Tibial artery (tissue), 4 donors: ENCODE data around the gene JADE2.
"Not testable (repeated sequence)": the region's sequence is repeated elsewhere in the genome, so short reads cannot be mapped to it uniquely, and the experiment has no call there.

Experiments
- DNase-seq, 2 donors: peaks; one replicate each; pipeline ENCODE4 v3.0.0-alpha.2; 2019
- H3K27ac ChIP-seq, 2 donors: fragments of 200-600 bp; sonication (generic) in 1 of 2; 1 replicate in 1 of 2; 2 replicates in 1 of 2; pipeline ENCODE4 v1.5.1; 2018 to 2019; ENCODE audit warnings: mild to moderate bottlenecking in 1 of 2
- H3K27me3 ChIP-seq, 2 donors: fragments of 200-600 bp; sonication (generic) in 1 of 2; one replicate each; pipeline versions ENCODE4 v1.5.1 to v1.6.0; 2016 to 2019
- H3K36me3 ChIP-seq, 3 donors: fragments of 200-600 bp; sonication (generic) in 2 of 3; one replicate each; pipeline ENCODE4 v1.5.1; 2016 to 2019; ENCODE audit warnings: mild to moderate bottlenecking in 2 of 3
- H3K4me1 ChIP-seq, 4 donors: fragments of 200-600 bp; sonication (generic) in 2 of 4; 1 replicate in 3 of 4; 2 replicates in 1 of 4; pipeline ENCODE4 v1.5.1; 2016 to 2019
- H3K4me3 ChIP-seq, 2 donors: fragments of 200-600 bp; sonication (generic) in 1 of 2; 1 replicate in 1 of 2; 2 replicates in 1 of 2; pipeline ENCODE4 v1.5.1; 2018 to 2019; ENCODE audit warnings: mild to moderate bottlenecking in 2 of 2
- H3K9me3 ChIP-seq, 3 donors: fragments of 200-600 bp; sonication (generic) in 1 of 3; one replicate each; pipeline ENCODE4 v1.5.1; 2016 to 2019
- CTCF ChIP-seq, 2 experiments: fragments of 200-600 bp in 1 of 2; fragments of 450-650 bp in 1 of 2; IDR thresholded peaks; one replicate each; pipeline ENCODE4 v1.5.1; 2017 to 2019; ENCODE audit warnings: antibody characterized with exemption in 2 of 2, mild to moderate bottlenecking in 1 of 2, moderate library complexity in 1 of 2
- intact Hi-C: fragments of 100-400 bp; cut with DNase I; formaldehyde crosslinking; loops from one replicate; pipeline ENCODE4 v1.15.0; 2023; ENCODE audit warnings: low total_unique reads

JADE2 gene

DNA sequence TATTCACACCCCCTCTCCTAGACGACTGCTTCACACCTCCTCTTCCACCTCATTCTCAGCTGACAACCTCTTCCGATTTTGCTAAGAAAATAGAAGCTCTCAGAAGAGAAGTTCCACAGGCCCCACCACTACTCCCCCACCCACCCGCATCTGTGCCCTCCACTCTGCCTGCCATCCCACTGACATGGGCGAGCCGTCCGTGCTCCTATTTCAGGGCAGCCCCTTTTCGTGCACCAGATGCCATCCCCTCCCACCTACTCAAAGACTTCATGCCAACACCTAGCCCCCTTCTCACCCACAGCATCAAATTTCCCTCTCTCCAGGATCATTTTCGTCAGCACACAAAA lies 34.6 kb upstream of the JADE2 start:
- H3K27ac ChIP-seq = no peak overlapping the region

GRCh38 chr5:134491841-134492442 lies 33.5 kb upstream of the JADE2 start:
- H3K27ac ChIP-seq = no peak overlapping the region
- no peaks in the 10 kb centered on the region for H3K9me3 ChIP-seq
- TF ChIP-seq CTCF (IDR thresholded peaks at IDR 0.05) = no peak
- H3K4me3 ChIP-seq = no peak overlapping the region
- intact Hi-C loops = no loop called here
- peak in 1 of 2 donors; percentile 24 for DNase-seq
- H3K36me3 ChIP-seq = no peaks in the 10 kb centered on the region
- H3K4me1 ChIP-seq = no peaks in the 10 kb centered on the region
- no peaks in the 10 kb centered on the region for H3K27me3 ChIP-seq

More for the DNA sequence above, 34.6 kb upstream of the JADE2 start:
- intact Hi-C loops = no loop called here
- peak in 1 of 2 donors; percentile 15 for DNase-seq
- TF ChIP-seq CTCF (IDR thresholded peaks at IDR 0.05) = no peak
- Histone ChIP-seq H3K36me3 (no peaks in the 10 kb centered on the region), H3K27me3 (no peaks in the 10 kb centered on the region), H3K4me1 (no peaks in the 10 kb centered on the region), H3K9me3 (no peaks in the 10 kb centered on the region), H3K4me3 (no peak overlapping the region)

DNA sequence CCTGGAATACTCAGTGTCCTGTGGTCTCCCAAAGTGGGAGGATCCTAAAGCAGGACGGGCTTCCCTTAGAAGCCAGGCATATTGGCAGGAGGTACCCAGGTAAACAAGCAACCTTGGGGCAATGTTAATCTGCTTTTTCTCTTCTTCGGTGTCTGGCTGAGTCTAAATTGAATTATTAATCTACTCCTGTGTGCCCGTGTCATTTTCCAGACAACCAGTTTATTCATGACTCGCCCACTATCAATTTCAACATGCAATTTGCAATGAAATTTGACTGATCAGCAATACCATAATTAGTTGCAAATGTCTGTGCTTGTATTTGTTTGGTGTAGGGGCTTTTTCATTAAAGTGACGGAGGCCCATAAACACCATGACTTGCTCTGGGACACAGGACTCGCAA lies 32.9 kb upstream of the JADE2 start:
- H3K4me1 ChIP-seq = no peaks in the 10 kb centered on the region
- intact Hi-C loops = no loop called here
- DNase-seq = no peak
- no peaks in the 10 kb centered on the region for H3K36me3 ChIP-seq
- H3K4me3 ChIP-seq = no peak overlapping the region
- H3K27ac ChIP-seq = no peak overlapping the region
- TF ChIP-seq CTCF (IDR thresholded peaks at IDR 0.05) = no peak
- no peaks in the 10 kb centered on the region for H3K27me3 ChIP-seq
- no peaks in the 10 kb centered on the region for H3K9me3 ChIP-seq

DNA sequence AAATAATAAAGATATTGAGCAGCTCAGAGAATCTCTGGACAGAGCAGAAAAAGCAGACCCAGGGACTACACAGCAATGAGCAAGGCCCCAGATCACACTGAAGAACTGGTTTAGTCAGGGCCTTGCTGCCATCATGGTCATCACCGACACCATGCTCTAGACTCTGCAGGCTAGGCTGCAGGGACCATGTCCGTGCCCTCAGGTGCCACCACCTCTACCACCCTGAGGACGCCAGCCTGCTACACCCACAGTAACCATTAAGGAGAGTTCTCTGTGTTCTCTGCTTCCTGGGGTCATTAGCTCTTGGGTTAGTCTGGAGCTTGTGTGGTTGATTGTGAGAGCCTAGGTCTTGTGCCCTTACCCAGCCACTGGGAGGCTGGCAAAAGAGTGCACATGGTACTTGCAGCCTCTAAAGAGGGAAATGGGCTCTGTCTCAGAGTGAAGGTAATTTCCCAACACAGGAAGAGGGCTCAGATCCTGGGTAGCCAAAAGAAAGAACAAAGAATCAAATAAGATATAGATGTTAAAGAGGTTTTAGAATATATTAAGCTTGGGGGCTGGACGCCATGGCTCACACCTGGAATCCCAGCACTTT lies 31.9 kb upstream of the JADE2 start:
- no peak for TF ChIP-seq CTCF (IDR thresholded peaks at IDR 0.05)
- H3K4me3 ChIP-seq = no peak overlapping the region
- no peak overlapping the region for H3K27ac ChIP-seq
- no peaks in the 10 kb centered on the region for H3K27me3 ChIP-seq
- H3K9me3 ChIP-seq = no peaks in the 10 kb centered on the region
- intact Hi-C loops = no loop called here
- DNase-seq = peak in 1 of 2 donors; percentile 28
- H3K4me1 ChIP-seq = no peaks in the 10 kb centered on the region
- H3K36me3 ChIP-seq = no peaks in the 10 kb centered on the region

DNA sequence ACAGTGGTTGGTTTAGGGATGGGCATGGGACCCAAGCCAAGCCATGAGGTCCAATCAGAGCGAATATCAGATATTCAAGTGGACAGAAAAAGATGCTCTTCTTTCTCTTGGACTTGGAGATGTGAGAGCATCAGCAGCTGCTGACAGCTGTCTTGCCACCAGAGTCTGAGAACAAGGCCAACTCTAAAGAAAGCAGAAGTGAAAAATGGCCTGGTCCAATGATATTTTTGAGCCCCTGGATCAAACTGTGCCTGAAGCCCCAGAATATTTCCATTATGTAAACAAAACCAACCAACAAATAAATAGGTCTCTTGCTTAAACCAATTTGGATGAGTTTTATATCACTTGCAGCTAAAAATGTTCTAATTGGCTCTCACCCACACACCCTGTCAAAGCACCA lies 30.7 kb upstream of the JADE2 start:
- no peaks in the 10 kb centered on the region for H3K9me3 ChIP-seq
- no peaks in the 10 kb centered on the region for H3K36me3 ChIP-seq
- DNase-seq = peak in 1 of 2 donors; percentile 5
- intact Hi-C loops = no loop called here
- no peaks in the 10 kb centered on the region for H3K27me3 ChIP-seq
- H3K4me3 ChIP-seq = no peak overlapping the region
- no peak overlapping the region for H3K27ac ChIP-seq
- H3K4me1 ChIP-seq = no peaks in the 10 kb centered on the region
- TF ChIP-seq CTCF (IDR thresholded peaks at IDR 0.05) = no peak

- not testable (repeated sequence) for DNase-seq, H3K4me3 ChIP-seq
Measured at GRCh38 chr5:134499905-134500304, 25.6 kb upstream of the JADE2 start.

More at GRCh38 chr5:134499905-134500304, 25.6 kb upstream of the JADE2 start:
- H3K27me3 ChIP-seq, intact Hi-C loops, H3K27ac ChIP-seq, H3K9me3 ChIP-seq, H3K36me3 ChIP-seq: not testable (repeated sequence)
- peaks cover 0 to 12% (median 11%) of the 10 kb centered on the region in 4 donors for H3K4me1 ChIP-seq
